Measurements from ENCODE around the gene CFAP20.

CFAP20 gene

DNA sequence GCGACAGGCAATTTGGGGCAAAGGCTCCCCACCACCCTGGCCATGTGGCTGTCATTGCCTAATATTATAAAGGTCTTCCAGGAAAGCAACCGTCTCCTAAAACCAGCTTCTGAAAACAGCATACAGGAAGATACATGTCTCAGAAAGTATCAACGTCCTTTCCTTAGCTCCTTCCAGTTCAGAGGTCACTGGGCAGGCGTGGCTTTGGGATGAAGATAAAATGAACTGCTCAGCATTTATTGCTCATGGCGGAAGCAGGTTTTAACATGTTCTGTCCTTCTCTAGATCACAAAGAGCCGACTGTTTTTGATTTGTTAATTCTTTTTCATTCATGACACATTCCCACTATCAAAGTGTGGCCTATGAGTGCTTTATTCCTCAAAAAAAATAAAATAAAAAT lies 8.0 kb downstream of the CFAP20 start:
- WGBS (ENCODE audit: extremely low coverage, insufficient coverage, insufficient read length), result no CpG with 5 or more reads among the region's 6 CpGs
- Histone ChIP-seq H3K36me3 (ENCODE audit: control insufficient read depth in 1 of 2, insufficient read depth in 2 of 2, low read length in 2 of 2) (peaks cover 2 to 5% of the 10 kb centered on the region in 2 experiments), H2AFZ (ENCODE audit: insufficient read depth, low read length, poor library complexity) (no peak overlapping the region)

DNA sequence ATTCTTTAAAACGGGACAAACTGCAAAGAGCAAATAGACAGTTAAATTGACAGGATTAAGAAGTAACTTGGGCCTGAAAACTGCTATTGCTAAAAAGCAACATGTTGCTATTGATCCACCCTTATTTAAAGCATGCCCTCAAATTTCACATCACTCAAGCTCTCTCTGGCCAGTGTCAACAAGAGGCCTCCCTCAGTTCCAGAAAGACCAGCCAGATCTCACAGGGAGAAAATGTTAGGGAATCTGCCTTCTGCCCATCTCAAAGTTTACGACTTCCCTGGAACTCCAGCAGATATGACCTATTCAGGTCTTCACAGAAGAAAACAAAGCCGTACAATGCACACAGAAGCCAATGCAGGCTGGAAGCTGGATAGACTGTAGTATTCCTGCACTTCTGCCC lies 8.9 kb downstream of the CFAP20 start:
- Histone ChIP-seq H2AFZ (ENCODE audit: insufficient read depth, low read length, poor library complexity) (no peak overlapping the region), H3K79me1 (ENCODE audit: low read length) (peaks cover 1% of the 10 kb centered on the region), H3K27me3 (ENCODE audit: insufficient read depth, low read length) (no peaks in the 10 kb centered on the region), H3K4me1 (ENCODE audit: control insufficient read depth in 1 of 2, insufficient read depth in 2 of 2, low read length in 2 of 2) (peaks cover 0 to 4% of the 10 kb centered on the region in 2 experiments), H3K9me3 (ENCODE audit: insufficient read depth, low read depth, low read length) (no peaks in the 10 kb centered on the region), H3K4me3 (ENCODE audit: low read depth, low read length) (no peak overlapping the region), H3K23ac (ENCODE audit: low read length) (no peak overlapping the region), H2AK5ac (ENCODE audit: low read length) (no peak overlapping the region), H2BK12ac (ENCODE audit: low read length) (no peak overlapping the region), H2BK5ac (ENCODE audit: low read depth, low read length, poor library complexity) (no peak overlapping the region), H3K14ac (ENCODE audit: low read length) (no peak overlapping the region), H3K36me3 (ENCODE audit: control insufficient read depth in 1 of 2, insufficient read depth in 2 of 2, low read length in 2 of 2) (peaks cover 5 to 10% of the 10 kb centered on the region in 2 experiments), H3K9ac (ENCODE audit: low read length) (no peak overlapping the region), H3K4ac (ENCODE audit: low read depth, low read length) (peak overlapping the region; percentile 14), H3K79me2 (ENCODE audit: control insufficient read depth, insufficient read depth, low read length, poor library complexity) (peaks cover 5% of the 10 kb centered on the region), H4K91ac (ENCODE audit: low read depth, low read length) (no peak overlapping the region), H2BK120ac (ENCODE audit: insufficient read depth, low read length, poor library complexity) (no peak overlapping the region), H3K4me2 (ENCODE audit: low read length) (no peak overlapping the region), H4K8ac (ENCODE audit: low read depth, low read length) (no peak overlapping the region), H3K27ac (ENCODE audit: low read depth, low read length) (no peak overlapping the region), H3K18ac (ENCODE audit: low read length) (no peak overlapping the region), H4K12ac (ENCODE audit: low read depth, low read length) (no peak overlapping the region)
- 100% methylated on average over 1 of the region's 3 CpGs for WGBS (ENCODE audit: extremely low coverage, insufficient coverage, insufficient read length)
- no peak for DNase-seq

More for the DNA sequence above, 8.0 kb downstream of the CFAP20 start:
- Histone ChIP-seq H3K4me1 (ENCODE audit: control insufficient read depth in 1 of 2, insufficient read depth in 2 of 2, low read length in 2 of 2) (peaks cover 0 to 4% of the 10 kb centered on the region in 2 experiments), H3K18ac (ENCODE audit: low read length) (no peak overlapping the region), H2BK12ac (ENCODE audit: low read length) (no peak overlapping the region), H3K79me1 (ENCODE audit: low read length) (peaks cover 1% of the 10 kb centered on the region), H4K91ac (ENCODE audit: low read depth, low read length) (no peak overlapping the region), H4K8ac (ENCODE audit: low read depth, low read length) (no peak overlapping the region), H3K9ac (ENCODE audit: low read length) (no peak overlapping the region), H4K12ac (ENCODE audit: low read depth, low read length) (no peak overlapping the region), H3K27ac (ENCODE audit: low read depth, low read length) (no peak overlapping the region), H3K4me3 (ENCODE audit: low read depth, low read length) (no peak overlapping the region), H2AK5ac (ENCODE audit: low read length) (no peak overlapping the region), H3K4ac (ENCODE audit: low read depth, low read length) (no peak overlapping the region), H3K4me2 (ENCODE audit: low read length) (no peak overlapping the region), H3K27me3 (ENCODE audit: insufficient read depth, low read length) (no peaks in the 10 kb centered on the region), H3K9me3 (ENCODE audit: insufficient read depth, low read depth, low read length) (no peaks in the 10 kb centered on the region), H3K14ac (ENCODE audit: low read length) (no peak overlapping the region), H2BK5ac (ENCODE audit: low read depth, low read length, poor library complexity) (no peak overlapping the region), H3K23ac (ENCODE audit: low read length) (no peak overlapping the region), H2BK120ac (ENCODE audit: insufficient read depth, low read length, poor library complexity) (no peak overlapping the region), H3K79me2 (ENCODE audit: control insufficient read depth, insufficient read depth, low read length, poor library complexity) (peaks cover 5% of the 10 kb centered on the region)
- no peak for DNase-seq

DNA sequence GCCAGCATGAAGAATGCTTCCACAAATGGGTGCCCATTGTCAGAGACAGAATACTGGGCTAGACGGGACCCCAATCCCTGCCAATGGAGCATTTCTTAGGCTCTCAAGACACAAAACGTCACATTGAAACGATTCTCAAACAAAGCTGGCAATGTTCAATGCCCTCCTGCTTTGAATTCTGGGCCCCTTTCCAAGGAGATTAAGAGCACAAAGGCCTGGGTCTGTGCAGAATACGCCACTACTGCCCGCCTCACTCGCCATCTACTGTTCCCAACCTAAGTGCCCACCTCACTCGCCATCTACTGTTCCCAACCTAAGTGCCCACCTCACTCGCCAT lies 9.7 kb downstream of the CFAP20 start:
- H3K4me2 ChIP-seq (ENCODE audit: low read length), result no peak overlapping the region
- H2BK120ac ChIP-seq (ENCODE audit: insufficient read depth, low read length, poor library complexity), result no peak overlapping the region
- H2BK5ac ChIP-seq (ENCODE audit: low read depth, low read length, poor library complexity), result no peak overlapping the region
- peaks cover 1% of the 10 kb centered on the region for H3K79me1 ChIP-seq (ENCODE audit: low read length)
- H3K27ac ChIP-seq (ENCODE audit: low read depth, low read length), result no peak overlapping the region
- peaks cover 13 to 18% of the 10 kb centered on the region in 2 experiments for H3K36me3 ChIP-seq (ENCODE audit: control insufficient read depth in 1 of 2, insufficient read depth in 2 of 2, low read length in 2 of 2)
- peak overlapping the region; percentile 40 for H3K4ac ChIP-seq (ENCODE audit: low read depth, low read length)
- no peak for DNase-seq
- H4K8ac ChIP-seq (ENCODE audit: low read depth, low read length), result no peak overlapping the region
- no peak overlapping the region for H3K9ac ChIP-seq (ENCODE audit: low read length)
- no peak overlapping the region for H3K18ac ChIP-seq (ENCODE audit: low read length)
- H3K4me3 ChIP-seq (ENCODE audit: low read depth, low read length), result no peak overlapping the region
- no peak overlapping the region for H4K12ac ChIP-seq (ENCODE audit: low read depth, low read length)
- H4K91ac ChIP-seq (ENCODE audit: low read depth, low read length), result no peak overlapping the region
- H3K23ac ChIP-seq (ENCODE audit: low read length), result no peak overlapping the region
- no CpG with 5 or more reads among the region's 8 CpGs for WGBS (ENCODE audit: extremely low coverage, insufficient coverage, insufficient read length)
- H3K27me3 ChIP-seq (ENCODE audit: insufficient read depth, low read length), result no peaks in the 10 kb centered on the region
- H3K14ac ChIP-seq (ENCODE audit: low read length), result no peak overlapping the region
- H3K79me2 ChIP-seq (ENCODE audit: control insufficient read depth, insufficient read depth, low read length, poor library complexity), result peaks cover 5% of the 10 kb centered on the region
- H2BK12ac ChIP-seq (ENCODE audit: low read length), result no peak overlapping the region
- H3K9me3 ChIP-seq (ENCODE audit: insufficient read depth, low read depth, low read length), result no peaks in the 10 kb centered on the region
- H3K4me1 ChIP-seq (ENCODE audit: control insufficient read depth in 1 of 2, insufficient read depth in 2 of 2, low read length in 2 of 2), result peaks cover 0 to 4% of the 10 kb centered on the region in 2 experiments
- no peak overlapping the region for H2AFZ ChIP-seq (ENCODE audit: insufficient read depth, low read length, poor library complexity)
- no peak overlapping the region for H2AK5ac ChIP-seq (ENCODE audit: low read length)

DNA sequence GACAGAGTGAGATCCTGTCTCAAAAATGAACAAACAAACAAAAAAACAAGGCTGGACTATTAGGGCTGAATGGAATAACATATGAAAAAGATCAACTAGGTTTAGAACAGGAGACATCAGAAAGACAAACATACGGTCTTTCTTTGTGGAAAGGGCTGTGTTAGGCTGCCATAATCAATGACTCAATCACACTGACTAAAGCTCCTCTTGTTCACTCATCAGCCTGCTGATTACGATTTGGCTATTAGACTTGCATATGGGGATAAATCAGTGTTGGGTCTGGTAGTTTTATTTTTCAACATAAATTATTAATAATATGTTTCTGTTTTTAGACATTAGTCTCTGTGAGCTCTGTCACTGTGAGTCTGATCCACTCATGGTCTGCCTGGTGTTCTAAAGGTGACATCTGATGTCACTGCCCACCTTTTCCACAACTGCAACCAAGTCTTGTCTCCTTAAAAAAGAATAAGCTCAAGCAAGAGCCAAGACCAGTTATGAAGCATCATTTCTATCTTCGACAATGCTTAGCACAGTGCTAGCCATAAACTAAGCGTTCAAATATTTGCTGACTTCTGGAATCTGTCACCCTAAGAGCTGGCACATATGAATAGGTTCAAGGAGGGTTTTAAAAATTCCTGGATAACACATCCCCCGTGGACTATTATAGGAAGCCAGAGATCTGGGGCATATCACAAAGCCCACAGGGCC lies 10.2 kb downstream of the CFAP20 start:
- WGBS (ENCODE audit: extremely low coverage, insufficient coverage, insufficient read length), result no CpG with 5 or more reads among the region's 5 CpGs
- DNase-seq, result no peak

More for the DNA sequence above, 10.2 kb downstream of the CFAP20 start:
- Histone ChIP-seq H2AFZ (ENCODE audit: insufficient read depth, low read length, poor library complexity) (no peak overlapping the region), H4K8ac (ENCODE audit: low read depth, low read length) (no peak overlapping the region), H2BK120ac (ENCODE audit: insufficient read depth, low read length, poor library complexity) (no peak overlapping the region), H3K4me2 (ENCODE audit: low read length) (no peak overlapping the region), H3K18ac (ENCODE audit: low read length) (no peak overlapping the region), H3K4ac (ENCODE audit: low read depth, low read length) (peak overlapping the region; percentile 40), H3K23ac (ENCODE audit: low read length) (no peak overlapping the region), H3K9ac (ENCODE audit: low read length) (no peak overlapping the region), H3K27ac (ENCODE audit: low read depth, low read length) (no peak overlapping the region), H3K79me2 (ENCODE audit: control insufficient read depth, insufficient read depth, low read length, poor library complexity) (peaks cover 4% of the 10 kb centered on the region), H3K9me3 (ENCODE audit: insufficient read depth, low read depth, low read length) (no peaks in the 10 kb centered on the region), H3K79me1 (ENCODE audit: low read length) (peaks cover 1% of the 10 kb centered on the region), H3K4me1 (ENCODE audit: control insufficient read depth in 1 of 2, insufficient read depth in 2 of 2, low read length in 2 of 2) (peaks cover 0 to 4% of the 10 kb centered on the region in 2 experiments), H2BK5ac (ENCODE audit: low read depth, low read length, poor library complexity) (no peak overlapping the region), H3K14ac (ENCODE audit: low read length) (no peak overlapping the region), H2AK5ac (ENCODE audit: low read length) (no peak overlapping the region), H4K12ac (ENCODE audit: low read depth, low read length) (no peak overlapping the region), H2BK12ac (ENCODE audit: low read length) (no peak overlapping the region), H3K36me3 (ENCODE audit: control insufficient read depth in 1 of 2, insufficient read depth in 2 of 2, low read length in 2 of 2) (peaks cover 15 to 21% of the 10 kb centered on the region in 2 experiments), H4K91ac (ENCODE audit: low read depth, low read length) (no peak overlapping the region), H3K27me3 (ENCODE audit: insufficient read depth, low read length) (no peaks in the 10 kb centered on the region), H3K4me3 (ENCODE audit: low read depth, low read length) (no peak overlapping the region)
